Lung (tissue), 12 donors: Measurements from ENCODE around the gene GPS1. TPM values are rescaled to one million over a fixed set of nuclear protein-coding genes. Genes with fewer than 3 reads are reported as not detected.
A peak's percentile ranks its signal among the peaks of the same experiment; 100 is the strongest.

ENCODE experiments used
- ATAC-seq: fragments of 200-7000 bp; cut with Tn5 transposase; one replicate; pipeline ENCODE4 v1.9.1; 2020; ENCODE audit warnings: moderate number of reproducible peaks; ENCODE audit not compliant: insufficient read depth, low FRiP score
- DNase-seq, 3 donors: peaks; one replicate each; pipeline ENCODE4 v3.0.0-alpha.2; 2013 to 2017
- H3K27ac ChIP-seq, 2 donors: one replicate each; pipeline ENCODE4 v1.5.1; 2013; ENCODE audit warnings: mild to moderate bottlenecking in 2 of 2, moderate library complexity in 2 of 2, control low read depth in 1 of 2, inconsistent platforms in 1 of 2, low read depth in 1 of 2, low read length in 1 of 2
- H3K27me3 ChIP-seq, 3 donors: one replicate each; pipeline ENCODE4 v1.5.1; 2013; ENCODE audit warnings: low read length in 2 of 3; ENCODE audit not compliant: control insufficient read depth in 3 of 3, insufficient read depth in 3 of 3
- H3K36me3 ChIP-seq, 4 donors: one replicate each; pipeline ENCODE4 v1.5.1; 2013; ENCODE audit warnings: low read length in 4 of 4, mild to moderate bottlenecking in 1 of 4, moderate library complexity in 1 of 4; ENCODE audit not compliant: control insufficient read depth in 4 of 4, insufficient read depth in 4 of 4
- H3K4me1 ChIP-seq, 5 donors: one replicate each; pipeline ENCODE4 v1.5.1; 2013; ENCODE audit warnings: low read length in 5 of 5, mild to moderate bottlenecking in 2 of 5, moderate library complexity in 1 of 5; ENCODE audit not compliant: control insufficient read depth in 5 of 5, insufficient read depth in 5 of 5
- H3K4me3 ChIP-seq: one replicate; pipeline ENCODE4 v1.5.1; 2013; ENCODE audit warnings: mild to moderate bottlenecking, control low read depth, moderate library complexity
- H3K9ac ChIP-seq, 2 donors: one replicate each; pipeline ENCODE4 v1.5.1; 2013; ENCODE audit warnings: low read length in 2 of 2, control low read depth in 1 of 2; ENCODE audit not compliant: insufficient read depth in 1 of 2
- H3K9me3 ChIP-seq, 4 donors: one replicate each; pipeline ENCODE4 v1.5.1; 2013; ENCODE audit warnings: low read length in 3 of 4, mild to moderate bottlenecking in 1 of 4, moderate library complexity in 1 of 4; ENCODE audit not compliant: control insufficient read depth in 4 of 4, insufficient read depth in 3 of 4
- WGBS, 2 donors: extraction: QIAGEN DNeasy Blood & Tissue Kit; methylation state at CpG; one replicate each; pipeline ENCODE4 v1.1.7; 2013; 5-methylcytosine and 5-hydroxymethylcytosine counted together
- polyA plus RNA-seq, 2 donors: library from polyadenylated mRNA; stranded (reverse); fragments of 200-250 nt; gene quantifications; one replicate each; pipeline ENCODE4 v1.2.1, GENCODE V29; 2013
- total RNA-seq, 2 donors: library from RNA; depleted of rRNA in 1 of 2; stranded (reverse); fragments of >200 nt in 1 of 2; gene quantifications; one replicate each; pipeline ENCODE4 v1.2.1, GENCODE V29; 2014 to 2021
- TF ChIP-seq, protein P1 (sequence below): IDR thresholded peaks from 2 replicates; pipeline ENCODE4 v1.5.1; 2012; ENCODE audit warnings: mild to moderate bottlenecking; ENCODE audit errors: control extremely low read depth, extremely low read depth
- donor health status: control.
- donor health status: control.
- donor health status: Bipolar disorder and iron deficiency.
- donor health status: healthy.
- donor health status: DM: yes; HTN: yes; CAD: no.

The GPS1 gene
- total and polyA plus RNA-seq, 4 donors = 71.0 to 102 (median 89.4) TPM

GRCh38 chr17:82050152-82050760 lies 1.4 kb upstream of the GPS1 start:
- DNase-seq = no peak
- Histone ChIP-seq H3K27ac (peak overlapping the region in 1 of 2 donors; percentile 30), H3K9me3 (no peaks in the 10 kb centered on the region), H3K36me3 (peaks cover 0 to 43% (median 9%) of the 10 kb centered on the region in 4 donors), H3K9ac (peak overlapping the region in 1 of 2 donors; percentile 19), H3K27me3 (no peaks in the 10 kb centered on the region), H3K4me1 (peaks cover 0 to 24% (median 8%) of the 10 kb centered on the region in 5 donors), H3K4me3 (peak overlapping the region; percentile 74)
- 92% methylated on average over 28 of the region's 28 CpGs for WGBS, 2 donors
- TF ChIP-seq, protein P1, sequence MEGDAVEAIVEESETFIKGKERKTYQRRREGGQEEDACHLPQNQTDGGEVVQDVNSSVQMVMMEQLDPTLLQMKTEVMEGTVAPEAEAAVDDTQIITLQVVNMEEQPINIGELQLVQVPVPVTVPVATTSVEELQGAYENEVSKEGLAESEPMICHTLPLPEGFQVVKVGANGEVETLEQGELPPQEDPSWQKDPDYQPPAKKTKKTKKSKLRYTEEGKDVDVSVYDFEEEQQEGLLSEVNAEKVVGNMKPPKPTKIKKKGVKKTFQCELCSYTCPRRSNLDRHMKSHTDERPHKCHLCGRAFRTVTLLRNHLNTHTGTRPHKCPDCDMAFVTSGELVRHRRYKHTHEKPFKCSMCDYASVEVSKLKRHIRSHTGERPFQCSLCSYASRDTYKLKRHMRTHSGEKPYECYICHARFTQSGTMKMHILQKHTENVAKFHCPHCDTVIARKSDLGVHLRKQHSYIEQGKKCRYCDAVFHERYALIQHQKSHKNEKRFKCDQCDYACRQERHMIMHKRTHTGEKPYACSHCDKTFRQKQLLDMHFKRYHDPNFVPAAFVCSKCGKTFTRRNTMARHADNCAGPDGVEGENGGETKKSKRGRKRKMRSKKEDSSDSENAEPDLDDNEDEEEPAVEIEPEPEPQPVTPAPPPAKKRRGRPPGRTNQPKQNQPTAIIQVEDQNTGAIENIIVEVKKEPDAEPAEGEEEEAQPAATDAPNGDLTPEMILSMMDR = no peak
- no peak for ATAC-seq

DNA sequence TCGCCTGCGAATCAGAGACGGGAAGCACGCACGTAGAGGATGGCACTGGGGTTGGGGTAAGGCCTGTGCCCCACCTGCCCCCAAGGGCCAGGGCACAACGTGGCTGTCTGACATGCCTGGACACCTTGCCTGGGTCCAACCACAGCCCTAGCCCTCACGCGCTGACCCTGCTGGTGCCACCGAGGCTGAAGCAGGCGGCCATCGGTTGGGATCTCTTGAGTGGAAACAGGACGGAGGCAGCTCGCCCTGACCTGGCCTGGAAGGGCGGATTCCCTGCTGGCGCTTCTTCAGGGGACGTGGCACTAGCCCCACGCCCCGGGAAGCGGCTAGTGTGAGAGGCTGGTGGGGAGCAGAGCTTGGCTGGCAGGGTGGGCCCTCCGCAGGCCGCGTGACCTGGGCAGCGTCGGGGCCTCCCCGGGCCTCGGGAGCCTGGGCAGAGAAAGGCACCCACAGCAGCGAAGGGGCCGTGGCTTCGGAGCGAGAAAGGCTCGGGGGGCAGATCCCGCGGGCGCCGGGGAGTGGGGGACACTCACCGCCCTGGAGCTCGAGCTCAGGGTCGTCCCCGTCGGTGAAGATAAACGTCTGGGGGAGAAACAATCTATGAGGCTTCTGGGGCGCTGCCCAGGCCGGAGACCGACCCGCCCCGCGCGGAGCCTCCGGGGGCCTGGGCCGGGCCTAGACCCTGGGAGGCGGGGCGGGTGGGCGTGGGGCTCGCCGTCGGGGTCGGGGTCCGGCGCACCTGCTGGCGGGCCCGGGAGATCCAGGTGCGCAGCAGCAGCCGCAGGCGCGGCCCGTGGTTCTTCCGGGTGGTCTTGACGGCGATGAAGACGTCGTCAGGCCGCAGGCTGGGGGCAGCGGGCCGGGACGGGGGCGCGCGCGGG lies 697 bp upstream of the GPS1 start:
- Histone ChIP-seq H3K9me3 (no peaks in the 10 kb centered on the region), H3K4me1 (peaks cover 0 to 24% (median 8%) of the 10 kb centered on the region in 5 donors), H3K36me3 (peaks cover 0 to 49% (median 13%) of the 10 kb centered on the region in 4 donors), H3K4me3 (peak overlapping the region; percentile 74), H3K27me3 (no peaks in the 10 kb centered on the region), H3K9ac (peak overlapping the region; percentile 19 to 68), H3K27ac (peak overlapping the region in 1 of 2 donors; percentile 30)
- 14 to 22% methylated on average over 66 to 79 of the region's 79 CpGs for WGBS, 2 donors
- TF ChIP-seq, protein P1 = no peak
- no peak for DNase-seq
- ATAC-seq = no peak

DNA sequence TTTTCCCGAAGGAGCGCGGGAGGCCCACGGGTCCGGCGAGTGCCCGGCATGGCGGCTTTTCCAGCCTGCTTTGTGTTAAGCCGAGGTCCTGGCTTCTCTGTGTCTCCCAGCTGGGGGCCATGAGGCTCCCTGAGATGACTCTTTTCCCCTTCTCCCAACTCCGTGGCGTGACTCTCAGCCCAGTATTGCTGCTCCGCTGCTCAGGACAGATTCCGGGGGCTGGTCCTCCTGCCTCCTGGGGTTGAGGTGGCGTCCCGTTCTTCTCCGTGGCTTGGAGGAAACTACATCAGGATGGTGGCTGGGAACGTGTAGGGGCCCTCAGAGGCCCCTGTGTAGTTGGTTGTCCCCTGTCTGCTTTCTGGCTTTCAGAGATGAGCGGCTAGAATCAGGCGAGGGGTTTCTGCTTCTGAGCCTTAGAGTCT lies 951 bp downstream of the GPS1 start:
- ATAC-seq = no peak
- Histone ChIP-seq H3K9me3 (no peaks in the 10 kb centered on the region), H3K27me3 (no peaks in the 10 kb centered on the region), H3K4me1 (peaks cover 0 to 24% (median 8%) of the 10 kb centered on the region in 5 donors), H3K9ac (peak overlapping the region in 1 of 2 donors; percentile 1), H3K36me3 (peaks cover 5 to 57% (median 16%) of the 10 kb centered on the region in 4 donors), H3K27ac (peak overlapping the region in 1 of 2 donors; percentile 12), H3K4me3 (peak overlapping the region; percentile 74)
- DNase-seq = peak in 1 of 3 donors; percentile 9
- TF ChIP-seq, protein P1 = no peak
- WGBS, 2 donors = 26 to 53% methylated on average over 13 to 19 of the region's 19 CpGs
